B cell (primary cell): ENCODE data around the gene ANKAR.

Experiments used
- EZH2 ChIP-seq: IDR thresholded peaks from 2 replicates; pipeline ENCODE4 v1.6.1; 2012; ENCODE audit warnings: borderline replicate concordance, low read depth, mild to moderate bottlenecking, moderate library complexity, low read length; ENCODE audit not compliant: insufficient read depth, poor library complexity, severe bottlenecking
- TF ChIP-seq, protein P1 (sequence below): fragments of 200-600 bp; IDR thresholded peaks from one replicate; pipeline ENCODE4 v1.8.0; 2022; ENCODE audit warnings: antibody characterized with exemption, mild to moderate bottlenecking

DNA sequence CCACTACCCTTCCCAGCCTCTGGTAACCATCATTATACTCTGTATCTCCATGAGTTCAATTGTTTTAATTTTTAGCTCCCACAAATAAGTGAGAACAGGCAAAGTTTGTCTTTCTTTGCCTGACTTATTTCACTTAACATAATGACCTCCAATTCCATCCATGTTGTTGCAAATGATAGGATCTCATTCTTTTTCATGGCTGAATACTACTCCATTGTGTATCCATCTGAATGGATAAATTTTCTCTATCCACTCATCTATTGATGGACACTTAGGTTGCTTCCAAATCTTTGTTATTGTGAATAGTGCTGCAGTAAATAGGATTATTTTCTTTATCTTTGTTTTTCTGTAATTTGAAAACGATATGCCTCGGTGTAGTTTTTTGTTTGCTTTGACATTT is 26.2 kb downstream of the ANKAR start:
- TF ChIP-seq, protein P1, sequence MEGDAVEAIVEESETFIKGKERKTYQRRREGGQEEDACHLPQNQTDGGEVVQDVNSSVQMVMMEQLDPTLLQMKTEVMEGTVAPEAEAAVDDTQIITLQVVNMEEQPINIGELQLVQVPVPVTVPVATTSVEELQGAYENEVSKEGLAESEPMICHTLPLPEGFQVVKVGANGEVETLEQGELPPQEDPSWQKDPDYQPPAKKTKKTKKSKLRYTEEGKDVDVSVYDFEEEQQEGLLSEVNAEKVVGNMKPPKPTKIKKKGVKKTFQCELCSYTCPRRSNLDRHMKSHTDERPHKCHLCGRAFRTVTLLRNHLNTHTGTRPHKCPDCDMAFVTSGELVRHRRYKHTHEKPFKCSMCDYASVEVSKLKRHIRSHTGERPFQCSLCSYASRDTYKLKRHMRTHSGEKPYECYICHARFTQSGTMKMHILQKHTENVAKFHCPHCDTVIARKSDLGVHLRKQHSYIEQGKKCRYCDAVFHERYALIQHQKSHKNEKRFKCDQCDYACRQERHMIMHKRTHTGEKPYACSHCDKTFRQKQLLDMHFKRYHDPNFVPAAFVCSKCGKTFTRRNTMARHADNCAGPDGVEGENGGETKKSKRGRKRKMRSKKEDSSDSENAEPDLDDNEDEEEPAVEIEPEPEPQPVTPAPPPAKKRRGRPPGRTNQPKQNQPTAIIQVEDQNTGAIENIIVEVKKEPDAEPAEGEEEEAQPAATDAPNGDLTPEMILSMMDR: no peak
- TF ChIP-seq EZH2: no peak
